H1 (cell line): Measurements from ENCODE around the gene VSIG10.

Source experiments
- CEBPB ChIP-seq: IDR thresholded peaks from 2 replicates; pipeline ENCODE4 v1.6.1; 2012; ENCODE audit warnings: low read depth, low read length
- EZH2 ChIP-seq: fragments of 200-600 bp; sonication (generic); IDR thresholded peaks from 2 replicates; pipeline ENCODE4 v1.7.1; 2012; ENCODE audit warnings: low read depth, mild to moderate bottlenecking, moderate library complexity, low read length, inconsistent platforms; ENCODE audit not compliant: severe bottlenecking
- POLR2A ChIP-seq, 2 experiments: IDR thresholded peaks; 1 replicate in 1 of 2; 2 replicates in 1 of 2; pipeline ENCODE4 v1.6.1; 2011; ENCODE audit warnings: low read depth in 2 of 2, low read length in 2 of 2, mild to moderate bottlenecking in 2 of 2; ENCODE audit errors: control extremely low read depth in 1 of 2
- SIN3A ChIP-seq, 2 experiments: IDR thresholded peaks in 1 of 2; conservative IDR thresholded peaks in 1 of 2; 2 replicates each; pipeline ENCODE4 v1.6.1; 2011 to 2012; ENCODE audit warnings: low read length in 2 of 2, improper control_type of control experiment in 1 of 2, low read depth in 1 of 2, mild to moderate bottlenecking in 1 of 2
- TF ChIP-seq, protein P1 (sequence below), 3 experiments: IDR thresholded peaks; 1 replicate in 2 of 3; 2 replicates in 1 of 3; pipeline versions ENCODE4 v1.5.1 to v1.6.1; 2011; ENCODE audit warnings: low read length in 3 of 3, mild to moderate bottlenecking in 3 of 3, inconsistent platforms in 2 of 3, low read depth in 1 of 3, moderate library complexity in 1 of 3; ENCODE audit not compliant: insufficient read depth in 1 of 3; ENCODE audit errors: control extremely low read depth in 1 of 3

DNA sequence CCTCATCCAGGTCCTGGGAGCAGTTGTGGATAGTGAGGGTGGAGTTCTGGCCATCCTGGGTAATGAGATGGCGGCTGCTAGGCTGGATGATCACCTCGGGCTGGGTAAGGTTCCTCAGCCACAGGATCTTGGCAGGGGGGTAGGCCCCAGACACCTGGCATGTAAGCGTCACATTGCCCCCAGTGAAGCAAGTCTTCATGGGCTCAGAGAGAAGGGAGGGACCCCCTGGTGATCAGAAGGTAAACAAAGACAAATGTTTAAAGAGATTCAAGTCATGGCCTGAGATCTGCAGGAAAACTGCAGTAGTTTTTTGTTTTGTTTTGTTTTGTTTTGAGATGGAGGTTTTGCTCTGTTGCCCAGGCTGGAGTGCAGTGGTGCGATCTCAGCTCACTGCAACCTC, 30.0 kb downstream of the VSIG10 start:
- TF ChIP-seq, protein P1, sequence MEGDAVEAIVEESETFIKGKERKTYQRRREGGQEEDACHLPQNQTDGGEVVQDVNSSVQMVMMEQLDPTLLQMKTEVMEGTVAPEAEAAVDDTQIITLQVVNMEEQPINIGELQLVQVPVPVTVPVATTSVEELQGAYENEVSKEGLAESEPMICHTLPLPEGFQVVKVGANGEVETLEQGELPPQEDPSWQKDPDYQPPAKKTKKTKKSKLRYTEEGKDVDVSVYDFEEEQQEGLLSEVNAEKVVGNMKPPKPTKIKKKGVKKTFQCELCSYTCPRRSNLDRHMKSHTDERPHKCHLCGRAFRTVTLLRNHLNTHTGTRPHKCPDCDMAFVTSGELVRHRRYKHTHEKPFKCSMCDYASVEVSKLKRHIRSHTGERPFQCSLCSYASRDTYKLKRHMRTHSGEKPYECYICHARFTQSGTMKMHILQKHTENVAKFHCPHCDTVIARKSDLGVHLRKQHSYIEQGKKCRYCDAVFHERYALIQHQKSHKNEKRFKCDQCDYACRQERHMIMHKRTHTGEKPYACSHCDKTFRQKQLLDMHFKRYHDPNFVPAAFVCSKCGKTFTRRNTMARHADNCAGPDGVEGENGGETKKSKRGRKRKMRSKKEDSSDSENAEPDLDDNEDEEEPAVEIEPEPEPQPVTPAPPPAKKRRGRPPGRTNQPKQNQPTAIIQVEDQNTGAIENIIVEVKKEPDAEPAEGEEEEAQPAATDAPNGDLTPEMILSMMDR (IDR thresholded peaks at IDR 0.05; ENCODE audit: control extremely low read depth in 1 of 3, insufficient read depth in 1 of 3, low read depth in 1 of 3, low read length in 3 of 3): no peak
- TF ChIP-seq EZH2: no peak
- TF ChIP-seq CEBPB: no peak
- no peak for TF ChIP-seq SIN3A (conservative IDR thresholded peaks at IDR 0.05 in 1 of 2, IDR thresholded peaks at IDR 0.05 in 1 of 2; ENCODE audit: low read depth in 1 of 2, low read length in 2 of 2)
- TF ChIP-seq POLR2A (IDR thresholded peaks at IDR 0.05; ENCODE audit: control extremely low read depth in 1 of 2, low read depth in 2 of 2, low read length in 2 of 2): no peak
